Uterus (tissue), 2 donors: ENCODE data around the gene ALDH1A3.

ENCODE experiments used
- POLR2A ChIP-seq, 2 donors: fragments of 450-650 bp; IDR thresholded peaks; one replicate each; pipeline ENCODE4 v1.6.1; 2016; ENCODE audit warnings: antibody characterized with exemption in 2 of 2, mild to moderate bottlenecking in 1 of 2, moderate library complexity in 1 of 2
- TF ChIP-seq, protein P1 (sequence below), 4 experiments: fragments of 200-600 bp in 2 of 4; fragments of 450-650 bp in 2 of 4; sonication (generic) in 2 of 4; IDR thresholded peaks; one replicate each; pipeline ENCODE4 v1.5.1; 2016 to 2019; ENCODE audit warnings: antibody characterized with exemption in 4 of 4, mild to moderate bottlenecking in 2 of 4, moderate library complexity in 1 of 4

DNA sequence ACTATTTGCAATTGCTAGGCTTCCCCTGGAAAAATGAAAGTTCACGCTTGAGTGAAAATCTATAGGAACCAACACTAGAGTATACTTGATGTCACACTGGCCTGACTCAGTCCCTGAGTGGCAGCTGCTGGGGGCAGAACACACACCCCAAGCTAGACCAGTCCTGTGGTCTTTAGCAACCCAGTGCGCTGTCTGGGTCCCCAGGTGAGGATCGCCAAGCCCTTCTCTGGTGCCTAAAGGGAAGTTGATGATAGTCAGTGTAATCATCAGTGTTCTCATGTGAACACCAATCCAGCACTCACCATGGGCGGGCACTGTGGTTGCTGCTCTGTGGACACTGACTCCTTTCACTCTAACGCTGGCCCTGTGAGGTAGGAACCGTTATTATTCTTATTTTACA is 11.2 kb downstream of the ALDH1A3 start:
- TF ChIP-seq, protein P1, sequence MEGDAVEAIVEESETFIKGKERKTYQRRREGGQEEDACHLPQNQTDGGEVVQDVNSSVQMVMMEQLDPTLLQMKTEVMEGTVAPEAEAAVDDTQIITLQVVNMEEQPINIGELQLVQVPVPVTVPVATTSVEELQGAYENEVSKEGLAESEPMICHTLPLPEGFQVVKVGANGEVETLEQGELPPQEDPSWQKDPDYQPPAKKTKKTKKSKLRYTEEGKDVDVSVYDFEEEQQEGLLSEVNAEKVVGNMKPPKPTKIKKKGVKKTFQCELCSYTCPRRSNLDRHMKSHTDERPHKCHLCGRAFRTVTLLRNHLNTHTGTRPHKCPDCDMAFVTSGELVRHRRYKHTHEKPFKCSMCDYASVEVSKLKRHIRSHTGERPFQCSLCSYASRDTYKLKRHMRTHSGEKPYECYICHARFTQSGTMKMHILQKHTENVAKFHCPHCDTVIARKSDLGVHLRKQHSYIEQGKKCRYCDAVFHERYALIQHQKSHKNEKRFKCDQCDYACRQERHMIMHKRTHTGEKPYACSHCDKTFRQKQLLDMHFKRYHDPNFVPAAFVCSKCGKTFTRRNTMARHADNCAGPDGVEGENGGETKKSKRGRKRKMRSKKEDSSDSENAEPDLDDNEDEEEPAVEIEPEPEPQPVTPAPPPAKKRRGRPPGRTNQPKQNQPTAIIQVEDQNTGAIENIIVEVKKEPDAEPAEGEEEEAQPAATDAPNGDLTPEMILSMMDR (IDR thresholded peaks at IDR 0.05), result no peak
- TF ChIP-seq POLR2A (IDR thresholded peaks at IDR 0.05), result no peak
